K562 (cell line): ENCODE measurements around the gene ARL17B. TPM values are rescaled to one million over a fixed set of nuclear protein-coding genes. Genes with fewer than 3 reads are reported as not detected.
"Not testable (repeated sequence)": the region's sequence is repeated elsewhere in the genome, so short reads cannot be mapped to it uniquely, and the experiment has no call there.

Experiments used
- ASH1L ChIP-seq: fragments of 450-650 bp; IDR thresholded peaks from 2 replicates; pipeline ENCODE4 v1.6.1; 2018; ENCODE audit warnings: borderline replicate concordance, mild to moderate bottlenecking, low read depth; ENCODE audit not compliant: partially characterized antibody
- ATF1 ChIP-seq, 2 experiments: fragments of 450-650 bp in 1 of 2; IDR thresholded peaks; 2 replicates each; pipeline ENCODE4 v1.6.1; 2016; ENCODE audit warnings: missing compliant biosample characterization in 1 of 2, missing genetic modification characterization in 1 of 2
- ATF4 ChIP-seq: fragments of 450-650 bp; formaldehyde crosslinking; IDR thresholded peaks from 2 replicates; pipeline ENCODE4 v1.4.0; 2022; ENCODE audit warnings: mild to moderate bottlenecking, moderate library complexity
- ATF7 ChIP-seq: fragments of 450-650 bp; IDR thresholded peaks from 2 replicates; pipeline ENCODE4 v1.7.1; 2014; ENCODE audit warnings: mild to moderate bottlenecking, moderate library complexity
- BHLHE40 ChIP-seq: IDR thresholded peaks from 2 replicates; pipeline ENCODE4 v1.6.1; 2011; ENCODE audit warnings: low read length, improper control_type of control experiment
- CREB1 ChIP-seq, 2 experiments: sonication (generic) in 1 of 2; formaldehyde crosslinking in 1 of 2; IDR thresholded peaks; 2 replicates each; pipeline versions ENCODE4 v1.6.1 to v1.8.0; 2012 to 2022; ENCODE audit warnings: inconsistent platforms in 1 of 2, mild to moderate bottlenecking in 1 of 2, missing genetic modification reagents in 1 of 2, moderate library complexity in 1 of 2
- CREM ChIP-seq: IDR thresholded peaks from 2 replicates; pipeline ENCODE4 v1.6.1; 2014; ENCODE audit warnings: antibody characterized with exemption, low read depth
- CTBP1 ChIP-seq: fragments of 450-650 bp; IDR thresholded peaks from 2 replicates; pipeline ENCODE4 v1.6.1; 2016; ENCODE audit warnings: borderline replicate concordance
- EGR1 ChIP-seq: fragments of 450-650 bp; conservative IDR thresholded peaks from 2 replicates; pipeline ENCODE4 v1.6.1; 2017; ENCODE audit warnings: mild to moderate bottlenecking
- FOS ChIP-seq: IDR thresholded peaks from 3 replicates; pipeline ENCODE4 v1.6.1; 2011; ENCODE audit not compliant: insufficient read length; ENCODE audit errors: extremely low read depth
- FOXK2 ChIP-seq, 2 experiments: fragments of 450-650 bp; IDR thresholded peaks in 1 of 2; conservative IDR thresholded peaks in 1 of 2; 2 replicates each; pipeline ENCODE4 v1.6.1; 2016; ENCODE audit warnings: low read depth in 2 of 2, mild to moderate bottlenecking in 1 of 2
- GABPA ChIP-seq: fragments of 200-800 bp; sonication (Bioruptor generic); conservative IDR thresholded peaks from 2 replicates; pipeline ENCODE4 v1.6.1; 2016; ENCODE audit warnings: low read depth, missing genetic modification characterization, missing compliant biosample characterization
- HDAC1 ChIP-seq, 2 experiments: fragments of 450-650 bp; IDR thresholded peaks; 2 replicates each; pipeline ENCODE4 v1.6.1; 2016 to 2017; ENCODE audit warnings: inconsistent platforms in 1 of 2, mild to moderate bottlenecking in 1 of 2, moderate library complexity in 1 of 2
- MAZ ChIP-seq, 2 experiments: fragments of 450-650 bp in 1 of 2; sonication (generic) in 1 of 2; formaldehyde crosslinking; IDR thresholded peaks in 1 of 2; conservative IDR thresholded peaks in 1 of 2; 2 replicates each; pipeline versions ENCODE4 v1.4.0 to v1.5.0; 2020; ENCODE audit warnings: mild to moderate bottlenecking in 1 of 2, missing genetic modification reagents in 1 of 2
- NFIC ChIP-seq: fragments of 450-650 bp; IDR thresholded peaks from 2 replicates; pipeline ENCODE4 v1.6.1; 2017; ENCODE audit warnings: mild to moderate bottlenecking, inconsistent platforms
- NFYB ChIP-seq: IDR thresholded peaks from 2 replicates; pipeline ENCODE4 v1.6.1; 2011; ENCODE audit warnings: mild to moderate bottlenecking, moderate library complexity; ENCODE audit not compliant: insufficient read length; ENCODE audit errors: extremely low read depth
- OTX1 ChIP-seq: fragments of 450-650 bp; formaldehyde crosslinking; IDR thresholded peaks from 2 replicates; pipeline ENCODE4 v1.4.0; 2022; ENCODE audit warnings: mild to moderate bottlenecking
- PHF20 ChIP-seq: fragments of 450-650 bp; IDR thresholded peaks from 2 replicates; pipeline ENCODE4 v1.6.1; 2018; ENCODE audit not compliant: partially characterized antibody
- PHF8 ChIP-seq: fragments of 200-600 bp; sonication (generic); IDR thresholded peaks from 2 replicates; pipeline ENCODE4 v1.6.1; 2012; ENCODE audit warnings: mixed run types, mild to moderate bottlenecking, inconsistent platforms, low read length, moderate library complexity, borderline replicate concordance
- POLR2G ChIP-seq: fragments of 200-400 bp; formaldehyde crosslinking; IDR thresholded peaks from 2 replicates; pipeline ENCODE4 v1.6.1; 2017; ENCODE audit warnings: low read depth, mild to moderate bottlenecking, antibody characterized with exemption, low read length, moderate library complexity
- THAP12 ChIP-seq: fragments of 250-450 bp; sonication (Bioruptor Pico); IDR thresholded peaks from 2 replicates; pipeline ENCODE4 v1.9.0; 2021; ENCODE audit warnings: mild to moderate bottlenecking, inconsistent platforms
- ZFP36 ChIP-seq: fragments of 150-350 bp; IDR thresholded peaks from 2 replicates; pipeline ENCODE4 v1.6.1; 2018; ENCODE audit warnings: low read length, low read depth; ENCODE audit not compliant: partially characterized antibody
- ZNF740 ChIP-seq, 3 experiments: fragments of 200-800 bp in 1 of 3; sonication (Bioruptor generic) in 1 of 3; sonication (generic) in 1 of 3; formaldehyde crosslinking in 1 of 3; IDR thresholded peaks; 2 replicates each; pipeline versions ENCODE4 v1.6.1 to v1.8.0; 2016 to 2022; ENCODE audit warnings: mild to moderate bottlenecking in 2 of 3, missing compliant biosample characterization in 2 of 3, missing genetic modification characterization in 2 of 3, missing genetic modification reagents in 1 of 3
- polyA plus RNA-seq, 8 experiments: library from polyadenylated mRNA; depleted of rRNA in 4 of 8; stranded (reverse) in 5 of 8; unstranded in 3 of 8; fragments of >200 nt; fragmentation: Nextera tagmentation in 2 of 8; fragmentation: Illumina TruSeq in 1 of 8; extraction: Ambion mirVana in 2 of 8; extraction: Trizol in 1 of 8; gene quantifications; 2 replicates each; pipeline versions ENCODE4 v1.2.1 to v1.2.3, GENCODE V29; 2011 to 2014; ENCODE audit warnings: inconsistent platforms in 1 of 8, missing spikeins in 1 of 8
- total RNA-seq, 7 experiments: library from RNA; depleted of rRNA in 6 of 7; stranded (reverse); fragments of >200 nt in 6 of 7; fragmentation: Illumina TruSeq in 2 of 7; extraction: Trizol in 2 of 7; gene quantifications; 2 replicates each; pipeline versions ENCODE4 v1.2.1 to v1.2.3, GENCODE V29; 2011 to 2021; ENCODE audit warnings: low replicate concordance in 1 of 7

Gene ARL17B
- total and polyA plus RNA-seq, 9 of the 15 experiments (the other 6 are each of a cell fraction or from before 2014, with no cell fraction given): 4.0 to 24.2 (median 8.4) TPM

- TF ChIP-seq ASH1L: peak; percentile 92
- TF ChIP-seq GABPA: peak; percentile 24; the same call in 1 of the 2 replicates
- TF ChIP-seq CTBP1: peak; percentile 82; the same call in 1 of the 2 replicates
- not testable (repeated sequence) for TF ChIP-seq ZNF740, ATF1 (CRISPR knock-in tag; IDR thresholded peaks at IDR 0.05)
- peak in 1 of 2 experiments; percentile 56; a peak in 1 of 4 replicates for TF ChIP-seq ZNF740 (tag; IDR thresholded peaks at IDR 0.05)
- 0 out of 2 replicates have a peak, but pooled peaks have one; percentile 32 for TF ChIP-seq ATF7
- TF ChIP-seq NFIC: peak; percentile 13; the same call in 1 of the 2 replicates
- TF ChIP-seq NFYB: peak; percentile 63
- 0 out of 2 replicates have a peak, but pooled peaks have one; percentile 5 for TF ChIP-seq BHLHE40
- TF ChIP-seq PHF8: peak; percentile 21; the same call in 1 of the 2 replicates
- TF ChIP-seq PHF20: peak; percentile 50
- peak; percentile 63 for TF ChIP-seq CREM
- 0 out of 2 replicates have a peak, but pooled peaks have one; percentile 41 for TF ChIP-seq POLR2G
- peak; percentile 46 for TF ChIP-seq ATF1 (tag; IDR thresholded peaks at IDR 0.05)
- peak; percentile 76; the same call in 1 of the 2 replicates for TF ChIP-seq THAP12
- peak in 1 of 2 experiments; percentile 44; a peak in 1 of 4 replicates for TF ChIP-seq HDAC1 (IDR thresholded peaks at IDR 0.05)
- peak; percentile 14; the same call in 1 of the 2 replicates for TF ChIP-seq CREB1 (IDR thresholded peaks at IDR 0.05)
- peak; percentile 14; the same call in 1 of the 2 replicates for TF ChIP-seq CREB1 (CRISPR knock-in tag; IDR thresholded peaks at IDR 0.05)
- peak; percentile 57; the same call in 1 of the 2 replicates for TF ChIP-seq EGR1
- 0 out of 2 replicates have a peak, but pooled peaks have one; percentile 25 for TF ChIP-seq OTX1
- TF ChIP-seq ZFP36: peak; percentile 22
- peak in 1 of 2 experiments; percentile 55; a peak in 1 of 4 replicates for TF ChIP-seq MAZ (CRISPR knock-in tag; conservative IDR thresholded peaks at IDR 0.05 in 1 of 2, IDR thresholded peaks at IDR 0.05 in 1 of 2)
- peak in 1 of 2 experiments; percentile 41; a peak in 1 of 4 replicates for TF ChIP-seq FOXK2 (conservative IDR thresholded peaks at IDR 0.05 in 1 of 2, IDR thresholded peaks at IDR 0.05 in 1 of 2; ENCODE audit: low read depth in 2 of 2)
- TF ChIP-seq ATF4 (CRISPR knock-in tag): 0 out of 2 replicates have a peak, but pooled peaks have one; percentile 27
- TF ChIP-seq FOS: peak; percentile 92
Measured at GRCh38 chr17:46225274-46225794, 136.2 kb downstream of the ARL17B start (continued).
